NCI-H345 (cell line): Measurements from ENCODE around the gene COL25A1.
"Not testable (repeated sequence)": the region's sequence is repeated elsewhere in the genome, so short reads cannot be mapped to it uniquely, and the experiment has no call there.

Experiments used
- DNase-seq: peaks from one replicate; lab custom pipeline; 2025; lab: John Stamatoyannopoulos, UW

COL25A1 gene

DNA sequence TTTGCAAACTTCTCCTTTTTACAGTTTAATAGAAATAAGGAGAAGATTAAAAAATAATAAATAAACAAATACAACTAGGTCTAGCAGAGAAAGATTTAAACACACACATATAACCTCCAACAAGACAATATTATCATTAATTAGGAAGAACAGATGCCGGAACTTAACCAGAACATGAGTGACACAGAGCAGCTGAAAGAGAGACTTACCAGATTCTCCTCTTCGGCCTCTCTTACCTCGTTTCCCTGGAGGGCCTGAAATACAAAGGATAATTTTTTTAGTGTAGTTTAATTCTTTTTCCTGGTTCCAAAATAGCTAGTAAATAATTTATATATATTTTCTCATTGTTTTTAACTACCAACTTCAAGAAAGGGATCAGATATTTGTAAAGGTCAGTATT, 252.5 kb downstream of the COL25A1 start:
- DNase-seq: no peak

- DNase-seq: no peak
Observed at GRCh38 chr4:109046471-109047201, 255.8 kb downstream of the COL25A1 start.

DNA sequence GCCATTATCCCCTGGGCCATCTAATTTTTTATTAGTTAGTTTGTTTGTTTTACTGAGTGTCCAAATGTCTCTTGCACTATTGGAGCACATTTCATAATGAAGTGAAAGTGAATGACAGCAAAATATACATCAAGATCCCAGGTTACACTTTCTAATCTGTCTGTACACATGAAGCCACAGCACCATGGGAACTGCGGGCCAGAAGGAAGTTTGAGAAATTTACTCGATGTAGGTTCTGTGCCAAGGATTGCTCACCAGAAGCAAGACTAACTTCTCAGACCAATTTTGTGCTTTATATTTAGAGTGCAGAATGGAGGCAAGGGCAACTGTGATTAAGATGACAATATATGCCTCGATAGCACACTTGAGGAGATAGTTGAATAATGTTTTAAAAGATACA, 258.0 kb downstream of the COL25A1 start:
- no peak for DNase-seq

GRCh38 chr4:109043286-109043685, 259.2 kb downstream of the COL25A1 start:
- no peak for DNase-seq

GRCh38 chr4:109041463-109042360, 260.7 kb downstream of the COL25A1 start:
- DNase-seq: no peak

DNA sequence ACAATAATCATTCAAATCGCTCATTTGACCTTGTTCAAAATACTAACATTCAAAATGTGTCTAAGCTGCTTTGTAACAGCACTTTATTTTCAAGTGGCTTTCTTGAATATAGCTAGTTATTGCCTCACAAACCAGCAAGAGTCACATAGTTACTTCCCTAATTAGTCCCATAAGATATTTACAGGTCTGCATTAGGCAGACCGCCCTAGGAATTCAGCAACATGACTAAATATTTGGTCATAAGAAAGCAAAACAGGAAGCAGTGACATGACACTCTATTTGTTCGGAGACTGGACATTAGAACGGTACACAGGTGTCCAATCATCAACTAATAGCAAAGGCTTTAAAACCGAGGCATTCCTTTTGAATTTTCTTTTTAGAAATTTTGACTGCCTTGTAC, 262.0 kb downstream of the COL25A1 start:
- DNase-seq: no peak

DNA sequence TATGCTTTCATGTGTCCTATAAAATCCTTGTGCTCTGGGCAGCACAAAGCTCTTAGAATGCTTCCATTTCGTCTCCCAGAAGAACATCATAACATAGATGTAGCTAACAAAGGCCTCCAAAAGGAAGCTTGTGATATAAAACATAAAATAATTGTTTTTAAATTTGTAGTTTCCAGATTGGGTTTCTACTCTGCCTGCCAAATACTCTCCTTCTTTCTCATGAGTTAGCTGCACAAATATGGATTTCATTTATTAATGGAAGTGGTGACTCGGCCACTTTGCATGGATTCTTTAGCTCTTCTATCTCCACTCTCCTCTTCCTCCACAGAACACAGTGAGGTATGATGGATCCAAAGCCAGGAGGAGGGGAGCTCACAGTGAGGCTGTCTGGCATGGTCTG, 265.4 kb downstream of the COL25A1 start:
- DNase-seq: no peak

- DNase-seq: no peak
Observed at GRCh38 chr4:109033993-109034392, 268.5 kb downstream of the COL25A1 start.

GRCh38 chr4:109032671-109033070, 269.8 kb downstream of the COL25A1 start:
- DNase-seq: no peak

DNA sequence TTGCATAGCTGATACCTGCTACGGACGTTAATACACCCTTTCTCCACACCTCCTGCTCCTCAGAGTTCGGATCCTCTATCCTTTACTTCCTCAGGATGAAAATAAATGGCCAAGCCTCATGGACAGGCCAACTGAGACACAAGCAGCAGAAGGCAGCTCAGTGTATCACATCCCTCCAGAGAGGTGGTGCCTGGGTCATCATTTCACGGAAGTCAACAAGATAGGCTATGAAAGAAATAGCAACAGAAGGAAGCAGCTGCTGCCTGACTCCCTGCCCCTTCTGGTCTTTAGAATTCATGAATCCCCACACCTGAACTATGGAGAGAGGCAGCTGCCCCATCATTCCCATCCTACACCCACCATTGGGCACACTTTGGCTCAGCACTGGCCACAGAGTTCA, 272.5 kb downstream of the COL25A1 start:
- DNase-seq: no peak

- DNase-seq: no peak
Observed at GRCh38 chr4:109027016-109027500, 275.4 kb downstream of the COL25A1 start.

DNA sequence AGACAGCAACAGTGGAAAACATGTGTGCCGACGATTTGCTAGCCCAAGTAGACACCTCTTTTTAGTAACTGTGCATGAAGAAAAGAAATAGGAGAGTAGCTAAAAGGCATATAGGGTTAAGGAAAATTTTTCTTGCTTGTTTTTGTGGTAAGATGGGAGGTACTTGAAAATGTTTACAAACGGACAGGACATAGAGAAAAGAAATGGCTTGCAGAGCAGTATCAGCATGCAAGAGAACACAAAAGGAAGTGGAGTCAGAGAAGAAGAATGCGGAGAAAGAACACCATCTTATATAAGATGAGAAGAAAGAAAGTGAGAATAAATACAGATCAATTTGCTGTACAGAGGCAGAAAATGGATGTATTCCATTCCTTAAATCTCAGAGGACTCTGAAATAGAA, 275.9 kb downstream of the COL25A1 start:
- DNase-seq: no peak

GRCh38 chr4:109025471-109026076, 276.9 kb downstream of the COL25A1 start:
- DNase-seq: no peak

GRCh38 chr4:109022961-109023360, 279.5 kb downstream of the COL25A1 start:
- no peak for DNase-seq

- not testable (repeated sequence) for DNase-seq
Observed at GRCh38 chr4:109021630-109022029, 280.8 kb downstream of the COL25A1 start.

- no peak for DNase-seq
Observed at GRCh38 chr4:109020861-109021260, 281.6 kb downstream of the COL25A1 start.

DNA sequence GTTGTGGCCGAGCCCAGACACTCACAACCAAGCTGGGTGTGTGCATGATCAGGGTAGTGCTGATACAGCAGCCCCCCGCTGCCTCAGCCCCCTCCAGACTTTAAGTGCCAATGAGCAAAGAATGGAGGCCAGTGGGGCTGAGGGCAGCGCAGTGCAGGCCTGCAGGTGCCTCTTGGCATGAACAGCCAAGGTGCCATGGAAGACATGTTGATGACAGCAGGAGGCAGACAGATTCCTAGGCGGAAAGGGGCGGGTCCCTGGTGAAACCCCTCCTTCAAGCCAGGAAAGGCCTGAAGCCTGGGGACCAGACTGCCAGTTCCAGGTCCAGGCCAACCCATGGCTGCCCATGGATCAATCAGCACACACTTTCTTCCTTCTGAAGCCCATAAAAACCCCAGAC, 286.3 kb downstream of the COL25A1 start:
- DNase-seq: no peak

- DNase-seq: no peak
Observed at GRCh38 chr4:109015413-109015810, 287.0 kb downstream of the COL25A1 start.

GRCh38 chr4:109014593-109015412, 287.7 kb downstream of the COL25A1 start:
- DNase-seq: no peak

DNA sequence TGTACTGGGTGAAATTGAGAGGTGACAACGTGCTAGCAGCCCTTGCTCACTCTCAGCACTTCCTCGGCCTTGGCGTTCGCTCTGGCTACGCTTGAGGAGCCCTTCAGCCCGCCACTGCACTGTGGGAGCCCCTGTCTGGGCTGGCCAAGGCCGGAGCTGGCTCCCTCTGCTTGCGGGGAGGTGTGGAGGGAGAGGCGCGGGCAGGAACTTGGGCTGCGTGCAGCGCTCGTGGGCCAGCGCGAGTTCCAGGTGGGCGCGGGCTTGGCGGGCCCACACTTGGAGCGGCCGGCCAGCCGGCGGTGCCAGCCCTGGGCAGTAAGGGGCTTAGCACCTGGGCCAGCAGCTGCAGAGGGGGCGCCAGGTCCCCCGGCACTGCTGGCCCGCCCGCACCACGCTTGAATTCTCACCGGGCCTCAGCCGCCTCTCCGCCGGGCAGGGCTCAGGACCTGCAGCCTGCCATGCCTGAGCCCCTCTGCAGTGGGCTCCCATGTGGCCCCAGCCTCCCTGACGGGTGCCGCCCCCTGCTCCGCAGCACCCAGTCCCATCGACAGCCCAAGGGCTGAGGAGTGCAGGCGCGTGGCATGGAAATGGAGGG, 290.1 kb downstream of the COL25A1 start:
- DNase-seq: no peak

DNA sequence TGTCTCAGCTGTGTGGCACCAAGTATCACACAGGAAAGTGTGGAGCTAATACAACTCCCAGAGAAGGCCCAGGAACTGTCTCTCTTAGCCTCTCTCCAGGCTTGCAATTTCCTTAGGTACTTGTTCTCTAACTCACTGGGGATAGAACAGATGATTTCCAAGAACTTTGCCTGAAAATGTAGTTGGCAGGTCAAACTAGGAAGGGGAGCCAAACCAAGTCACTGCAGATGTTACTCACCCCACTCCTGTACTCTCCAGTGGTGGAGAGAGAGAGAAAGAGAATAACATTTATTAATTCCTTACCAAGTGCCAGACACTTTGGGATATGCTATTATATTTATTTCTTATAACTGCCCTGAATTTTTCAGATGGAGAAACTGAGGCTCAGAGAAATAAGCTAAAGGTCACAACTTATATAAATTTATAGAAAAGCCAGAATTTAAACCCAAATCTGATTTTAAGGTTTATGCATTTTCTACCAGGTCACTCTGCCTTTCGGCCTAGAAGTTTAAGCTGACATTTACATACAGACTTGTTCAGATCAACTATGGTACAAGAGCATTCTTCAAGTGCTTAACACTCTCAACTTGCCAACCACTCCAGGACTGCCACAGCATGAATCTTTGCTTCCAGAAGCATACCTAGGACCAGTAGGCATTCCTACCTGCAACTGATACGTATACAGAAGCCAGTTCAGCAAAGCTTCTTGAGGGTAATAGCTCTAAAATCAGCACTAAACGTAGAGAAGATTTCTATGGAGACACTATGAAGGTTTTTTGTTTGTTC, 291.0 kb downstream of the COL25A1 start:
- DNase-seq: no peak
